Measurements from ENCODE around the gene HUS1B.
A peak's percentile ranks its signal among the peaks of the same experiment; 100 is the strongest.

The HUS1B gene

GRCh38 chr6:620950-621349 lies 36.0 kb downstream of the HUS1B start:
- DNase-seq = no peak

- no peak for DNase-seq
Measured at GRCh38 chr6:620166-620565, 36.7 kb downstream of the HUS1B start.

- peak; percentile 23 for DNase-seq
Measured at GRCh38 chr6:617456-618100, 39.3 kb downstream of the HUS1B start.

- no peak for DNase-seq
Measured at GRCh38 chr6:613981-614380, 42.9 kb downstream of the HUS1B start.

DNA sequence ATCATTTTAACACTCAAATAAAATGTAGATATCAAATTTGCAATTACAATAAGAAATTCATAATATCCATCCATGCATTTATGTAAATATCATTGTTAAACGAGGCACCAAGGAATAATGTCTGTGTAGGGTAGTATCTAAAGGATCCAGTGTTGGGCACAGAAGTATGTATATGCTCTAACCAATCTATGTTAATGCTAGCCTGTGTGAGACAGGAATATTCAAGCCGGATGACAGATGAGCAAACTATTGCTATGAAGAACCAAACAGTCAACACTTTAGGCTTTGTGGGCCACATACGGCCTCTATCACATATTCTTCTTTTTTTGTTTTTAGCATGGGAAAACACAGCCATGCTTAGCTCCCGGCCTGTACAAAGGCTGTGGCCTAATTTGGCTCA lies 45.0 kb downstream of the HUS1B start:
- DNase-seq = no peak

GRCh38 chr6:610882-611281 lies 46.0 kb downstream of the HUS1B start:
- no peak for DNase-seq

DNA sequence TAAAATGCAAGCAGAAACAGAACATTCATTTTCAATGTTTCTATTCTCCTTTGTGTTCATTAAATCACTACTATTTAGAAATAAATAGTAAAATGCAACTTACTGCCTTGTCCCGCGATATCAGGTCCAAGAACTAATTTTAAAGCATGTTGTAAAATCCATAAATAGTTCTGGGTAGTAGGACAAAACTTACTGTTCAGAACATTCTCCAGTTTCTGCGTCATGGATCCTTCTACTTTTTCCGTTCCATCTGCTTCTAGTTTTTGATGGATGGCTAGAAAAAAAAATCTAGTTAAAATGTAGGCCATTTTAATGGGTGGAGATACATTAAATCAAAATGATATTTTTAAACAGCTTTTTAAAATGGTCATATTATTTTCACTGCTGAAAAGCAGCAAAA lies 47.0 kb downstream of the HUS1B start:
- DNase-seq = no peak

GRCh38 chr6:606829-607379 lies 50.0 kb downstream of the HUS1B start:
- DNase-seq = no peak
